NCI-H1417 treated with DMSO at 0.1 percent for 48 hours (cell line): Measurements from ENCODE around the gene PPIAL4G.
A peak's percentile ranks its signal among the peaks of the same experiment; 100 is the strongest.
"Not testable (repeated sequence)": the region's sequence is repeated elsewhere in the genome, so short reads cannot be mapped to it uniquely, and the experiment has no call there.

ENCODE experiments used
- DNase-seq: peaks from one replicate; lab custom pipeline; 2025; lab: John Stamatoyannopoulos, UW

The PPIAL4G gene

DNA sequence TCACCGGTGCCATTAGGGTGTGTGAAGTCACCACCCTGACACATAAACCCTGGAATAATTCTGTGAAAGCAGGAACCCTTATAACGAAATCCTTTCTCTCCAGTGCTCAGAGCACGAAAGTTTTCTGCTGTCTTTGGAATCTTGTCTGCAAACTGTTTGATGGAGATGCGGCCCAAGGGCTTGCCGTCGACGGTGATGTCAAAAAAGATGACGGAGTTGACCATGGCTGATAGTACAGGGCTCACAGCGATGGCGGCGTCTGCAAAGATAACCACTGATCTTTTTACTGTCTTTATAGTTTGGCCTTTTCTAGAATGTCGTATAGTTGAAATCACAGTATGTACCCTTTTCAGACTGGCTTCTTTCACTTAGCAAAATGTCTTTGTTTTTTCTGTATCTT lies at the start of gene PPIAL4G:
Gene PPIAL4G, minus strand, starts transcription at position 274 of the 400 bp plus-strand sequence. Its CDS starts 50 bp downstream, at position 224.
- DNase-seq = not testable (repeated sequence)

DNA sequence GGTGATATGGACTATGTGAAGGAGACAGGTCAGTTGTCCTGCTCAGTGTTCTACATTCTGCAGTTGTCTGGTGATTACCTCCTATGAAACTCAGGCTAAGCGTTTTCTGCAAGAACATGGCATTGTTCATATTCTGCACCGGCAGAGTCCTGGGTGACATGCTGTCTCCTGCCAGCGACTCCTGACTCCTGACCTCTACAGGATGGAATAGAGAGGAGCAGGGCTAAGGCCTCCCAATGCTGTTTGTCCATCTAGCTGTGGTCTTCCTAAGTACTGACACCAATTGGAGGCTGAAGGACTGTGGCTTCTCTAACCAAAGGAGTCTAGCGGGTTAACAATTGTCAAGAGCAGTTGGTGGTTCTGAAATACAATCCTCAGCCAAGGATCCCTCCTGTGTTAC lies 49.1 kb upstream of the PPIAL4G start:
- not testable (repeated sequence) for DNase-seq

DNA sequence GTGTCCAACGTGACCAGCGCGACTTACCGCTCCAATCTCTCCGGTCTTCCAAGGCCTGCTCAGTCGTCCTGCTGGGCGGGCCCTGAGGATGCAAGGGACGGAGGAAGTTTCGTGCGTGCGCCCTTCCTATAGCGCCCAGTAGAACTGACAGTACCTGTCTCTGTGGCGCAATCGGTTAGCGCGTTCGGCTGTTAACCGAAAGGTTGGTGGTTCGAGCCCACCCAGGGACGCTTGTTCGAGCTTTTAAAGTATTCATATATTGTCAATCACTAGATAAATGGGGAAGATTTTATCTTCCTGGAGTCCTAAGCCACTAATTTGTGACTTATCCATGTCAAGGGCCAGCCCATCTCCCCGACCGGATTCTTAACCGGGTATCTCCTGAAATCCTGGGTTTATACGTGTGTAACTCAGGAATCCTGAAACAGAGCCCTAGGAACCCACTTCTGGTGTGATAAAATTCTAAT lies 46.0 kb upstream of the PPIAL4G start:
- DNase-seq = not testable (repeated sequence)

DNA sequence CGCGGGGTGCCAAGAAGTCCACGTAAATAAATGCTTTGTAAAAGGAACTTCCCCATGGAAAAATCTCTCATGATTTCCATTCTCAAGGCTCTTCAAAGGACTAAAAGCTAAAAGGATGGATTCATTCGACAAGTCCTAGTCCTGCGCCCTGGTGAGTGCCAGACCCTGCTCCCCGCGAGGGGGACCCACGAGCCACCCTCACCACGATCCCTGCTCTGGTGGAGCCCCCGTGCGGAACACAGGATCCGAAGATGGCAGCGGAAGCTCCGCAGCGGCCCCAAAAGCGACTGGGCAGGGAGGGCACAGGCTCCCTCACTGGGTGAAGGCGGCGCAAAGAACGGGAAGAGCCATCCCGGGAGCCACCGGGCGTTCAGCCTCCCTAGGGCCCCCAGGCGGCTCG lies 45.5 kb upstream of the PPIAL4G start:
- not testable (repeated sequence) for DNase-seq

DNA sequence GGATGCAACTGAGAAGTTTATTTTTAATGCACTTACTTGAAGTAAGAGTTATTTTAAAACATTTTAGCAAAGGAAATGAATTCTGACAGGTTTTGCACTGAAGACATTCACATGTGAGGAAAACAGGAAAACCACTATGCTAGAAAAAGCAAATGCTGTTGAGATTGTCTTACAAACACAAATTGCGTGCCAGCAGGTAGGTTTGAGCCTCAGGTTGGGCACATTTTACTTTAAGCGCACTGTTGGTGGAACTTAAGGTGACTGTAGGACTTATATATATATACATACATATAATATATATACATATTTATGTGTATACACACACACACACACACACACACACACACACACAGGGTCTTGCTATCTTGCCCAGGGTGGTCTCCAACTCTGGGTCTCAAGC lies 43.5 kb upstream of the PPIAL4G start:
- DNase-seq = not testable (repeated sequence)

DNA sequence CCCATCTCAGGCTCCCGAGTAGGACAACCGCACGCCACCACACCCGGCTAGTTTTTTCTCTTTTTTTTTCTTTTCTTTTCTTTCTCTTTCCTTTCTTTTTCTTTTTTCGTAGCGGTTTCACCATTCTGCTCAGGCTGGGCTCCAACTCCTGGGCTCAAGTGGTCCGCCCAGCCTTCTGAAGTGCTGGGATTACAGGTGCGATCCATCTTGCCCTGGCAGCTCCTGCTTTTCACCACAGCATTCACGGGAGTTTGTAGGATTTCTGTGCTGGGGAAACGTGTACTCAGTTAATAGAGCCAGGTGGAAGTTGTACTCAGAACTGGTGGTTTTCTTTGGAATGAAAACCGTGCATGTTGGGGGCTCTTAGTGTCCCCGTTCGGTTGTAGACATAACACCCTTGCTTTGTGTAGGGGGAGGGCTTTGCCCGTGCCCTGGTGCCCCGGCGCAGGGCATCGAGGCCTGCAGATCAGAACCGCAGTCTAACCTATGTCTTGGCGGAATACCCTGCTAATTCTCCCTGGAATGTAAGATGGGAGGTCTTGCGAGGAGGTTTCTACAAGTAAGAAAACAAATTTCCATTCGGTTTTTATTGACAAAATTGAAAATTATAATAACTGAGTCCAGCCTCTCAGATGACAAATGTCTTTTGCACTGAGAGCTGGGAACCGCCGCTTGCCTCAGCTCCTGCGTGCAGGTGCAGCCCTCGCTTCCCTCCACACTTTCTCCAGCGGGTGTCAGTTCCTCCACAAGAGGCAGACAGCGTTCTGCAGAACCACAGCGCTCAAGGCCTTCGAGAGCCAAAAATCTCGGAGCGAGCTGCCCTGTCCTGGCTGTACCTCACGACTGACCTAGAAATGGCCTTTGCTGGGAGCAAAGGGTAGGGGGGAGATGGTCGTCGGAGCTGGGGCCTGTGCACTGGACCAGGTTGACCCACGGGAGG lies 40.4 kb upstream of the PPIAL4G start:
- DNase-seq = not testable (repeated sequence)

DNA sequence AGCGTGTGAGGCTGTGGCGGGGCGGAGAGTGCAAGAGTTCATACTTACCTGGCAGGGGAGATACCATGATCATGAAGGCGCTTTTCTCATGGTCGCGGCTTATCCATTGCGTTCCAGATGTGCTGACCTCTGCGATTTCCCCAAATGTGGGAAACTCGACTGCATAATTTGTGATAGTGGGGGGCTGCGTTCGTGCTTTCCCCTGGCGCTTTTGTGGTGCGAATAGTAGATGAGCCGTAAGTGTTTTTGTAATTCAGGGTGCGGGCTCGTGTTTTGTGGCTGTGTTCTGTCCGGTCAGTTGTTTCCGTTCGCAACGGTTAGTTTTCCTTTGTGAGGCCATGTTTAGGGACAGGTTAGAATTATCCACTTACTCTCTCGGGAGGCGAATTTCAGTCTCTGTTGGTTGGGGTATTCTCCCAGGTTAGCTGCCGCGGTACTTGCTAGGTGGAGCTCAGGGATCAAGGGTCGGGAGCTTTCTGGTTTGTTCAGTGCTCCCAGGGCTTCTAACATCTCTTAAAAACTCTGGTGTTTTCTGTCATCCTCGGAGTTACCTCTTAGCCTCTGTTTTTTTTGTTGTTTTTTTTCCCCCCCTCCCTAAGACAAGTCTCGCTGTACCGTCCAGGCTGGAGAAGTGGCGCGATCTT lies 39.6 kb upstream of the PPIAL4G start:
- peak; percentile 61 for DNase-seq

DNA sequence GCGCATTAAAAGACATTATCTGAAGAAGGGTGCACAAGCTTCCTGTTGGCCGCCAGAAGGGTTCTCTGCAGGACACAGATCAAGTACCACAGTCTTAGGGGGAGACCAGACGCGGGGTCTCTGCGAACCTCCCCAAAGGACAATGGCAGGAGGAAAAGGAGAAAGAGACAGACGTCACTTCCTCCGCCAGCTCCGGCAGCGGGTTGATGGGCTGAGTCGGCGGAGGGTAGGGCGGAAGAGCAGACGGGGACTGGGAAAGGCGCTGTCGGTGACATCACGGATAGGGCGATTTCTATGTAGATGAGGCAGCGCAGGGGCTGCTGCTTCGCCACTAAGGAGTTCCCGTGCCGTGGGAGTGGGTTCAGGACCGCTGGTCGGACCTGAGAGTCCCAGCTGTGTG lies 39.0 kb upstream of the PPIAL4G start:
- peak; percentile 23 for DNase-seq

DNA sequence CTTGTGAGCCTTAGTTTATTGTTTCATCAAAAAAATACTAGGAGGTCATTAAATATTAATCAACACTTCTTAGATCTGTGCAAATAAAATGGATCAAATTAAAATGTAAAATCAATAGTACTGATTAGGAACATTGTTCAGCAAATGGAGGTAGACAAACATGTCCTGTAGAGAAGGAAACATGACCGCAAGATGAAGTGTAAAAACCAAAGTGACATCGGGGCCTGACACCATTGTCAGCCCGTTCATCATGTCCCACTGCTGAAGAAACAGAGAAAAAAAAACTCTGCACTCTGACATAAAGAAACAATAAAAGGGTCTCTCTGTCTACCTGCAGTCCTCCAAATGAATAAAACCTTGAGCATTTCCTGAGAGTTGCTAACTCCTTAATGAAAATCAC lies 31.2 kb upstream of the PPIAL4G start:
- DNase-seq = not testable (repeated sequence)

DNA sequence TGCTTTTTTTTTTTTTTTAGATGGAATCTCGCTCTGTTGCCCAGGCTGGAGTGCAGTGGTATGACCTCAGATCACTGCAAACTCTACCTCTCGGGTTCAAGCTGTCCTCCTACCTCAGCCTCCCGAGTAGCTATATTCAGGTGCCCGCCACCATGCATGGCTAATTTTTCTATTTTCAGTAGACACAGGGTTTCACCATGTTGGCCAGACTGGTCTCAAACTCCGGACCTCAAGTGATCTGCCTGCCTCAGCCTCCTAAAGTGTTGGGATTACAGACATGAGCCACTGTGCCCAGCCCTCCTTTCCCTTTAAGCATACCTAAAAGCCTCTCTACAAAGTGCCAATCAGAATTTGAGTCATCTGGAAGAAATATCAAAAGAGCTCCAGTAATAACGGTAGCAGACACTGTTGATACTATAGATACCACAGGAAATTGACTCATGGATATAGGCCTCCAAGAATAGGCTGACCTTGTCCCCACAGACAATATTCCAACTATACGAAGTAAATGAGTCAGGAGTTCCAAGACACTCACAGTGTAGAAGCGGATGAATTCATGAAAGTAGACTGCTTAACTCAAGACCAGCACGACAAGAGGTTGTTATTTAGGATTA lies 29.6 kb upstream of the PPIAL4G start:
- not testable (repeated sequence) for DNase-seq

DNA sequence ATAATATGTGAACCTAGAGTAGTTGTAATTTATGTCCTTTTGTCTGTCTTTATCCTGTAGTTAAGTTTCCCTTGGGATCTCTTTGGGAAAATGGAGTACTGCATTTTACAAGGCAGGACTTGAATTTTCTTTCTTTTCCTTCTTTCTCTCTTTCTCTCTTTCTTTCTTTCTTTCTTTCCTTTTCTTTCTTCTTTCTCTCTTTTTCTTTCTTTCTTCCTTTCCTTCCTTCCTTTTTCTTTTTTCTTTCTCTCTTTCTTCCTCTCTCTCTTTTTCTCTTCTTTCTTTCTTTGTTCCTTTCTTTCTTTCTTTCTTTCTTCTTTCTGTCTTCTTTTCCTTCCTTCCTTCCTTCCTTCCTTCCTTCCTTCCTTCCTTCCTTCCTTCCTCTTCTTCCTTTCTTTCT lies 10.8 kb upstream of the PPIAL4G start:
- not testable (repeated sequence) for DNase-seq

DNA sequence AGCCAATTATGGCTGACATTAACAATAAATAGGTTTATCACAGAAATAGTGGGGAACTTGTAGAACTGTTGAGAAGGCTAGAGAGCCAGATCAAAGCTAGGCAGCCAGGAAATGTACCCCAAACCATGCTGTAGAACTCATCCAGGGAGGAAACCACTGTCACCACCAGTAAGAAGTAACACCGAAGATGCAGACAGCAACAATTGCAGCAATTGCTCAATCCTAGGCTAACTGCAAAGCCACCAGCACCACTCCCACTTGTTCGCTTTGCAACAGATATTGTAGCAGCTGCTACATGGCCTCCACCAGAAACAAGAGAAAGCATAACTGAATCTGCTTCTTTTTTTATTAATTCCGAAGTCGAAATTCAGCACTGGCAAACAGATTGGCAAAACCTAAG lies 2.0 kb downstream of the PPIAL4G start:
- not testable (repeated sequence) for DNase-seq

DNA sequence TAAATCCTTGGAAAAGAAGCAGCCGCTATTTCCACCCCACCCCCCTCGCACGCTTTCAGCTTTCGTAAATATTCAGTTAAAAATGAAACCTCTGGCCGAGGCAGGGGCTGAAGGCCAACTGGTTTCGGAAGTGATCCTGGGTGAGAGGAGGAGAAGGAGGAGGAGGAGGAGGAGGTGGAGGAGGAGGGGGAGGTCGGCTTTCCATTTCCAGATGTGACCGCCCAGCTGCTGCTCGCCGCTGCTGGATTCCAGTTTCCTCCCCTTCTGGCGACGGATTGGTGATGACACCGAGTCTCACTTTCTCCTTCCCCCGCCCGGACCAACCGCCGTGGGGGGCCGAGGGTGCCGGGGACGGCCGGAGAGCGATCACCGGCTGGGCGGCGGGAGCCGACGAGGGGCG lies 23.4 kb downstream of the PPIAL4G start:
- not testable (repeated sequence) for DNase-seq

DNA sequence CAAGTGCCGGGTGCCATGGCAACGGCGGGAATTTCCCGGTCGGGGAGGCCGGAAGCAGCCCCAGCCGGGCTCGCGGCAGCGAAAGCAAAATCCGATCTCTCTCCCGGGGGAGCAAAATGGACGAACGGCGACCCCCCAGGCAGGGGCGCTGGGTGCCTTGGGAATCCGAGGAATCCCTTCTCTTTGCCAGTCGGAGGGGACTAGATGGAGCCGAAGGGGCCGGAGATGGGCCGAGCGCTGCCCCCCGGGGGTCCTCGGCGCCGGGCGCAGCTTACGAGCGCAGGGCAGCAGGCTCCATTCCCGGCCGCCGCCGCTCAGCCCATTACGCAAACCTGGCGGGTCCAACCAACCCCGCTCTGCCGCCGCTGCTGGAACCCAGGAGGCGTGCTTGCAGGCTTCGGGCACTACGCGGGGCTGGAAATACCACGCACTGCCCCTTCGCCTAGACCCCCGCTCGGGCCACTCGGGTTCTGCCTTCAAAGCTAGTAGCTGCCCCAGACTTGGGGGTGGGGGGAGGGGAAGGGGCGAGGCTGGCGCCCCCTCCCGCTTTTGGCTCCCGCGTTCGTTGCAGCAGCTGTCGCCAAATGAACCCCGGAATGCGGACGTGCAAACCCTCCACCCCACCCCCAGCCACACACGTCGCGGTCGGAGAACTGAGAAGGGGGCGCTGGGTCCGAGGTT lies 24.1 kb downstream of the PPIAL4G start:
- DNase-seq = not testable (repeated sequence)

DNA sequence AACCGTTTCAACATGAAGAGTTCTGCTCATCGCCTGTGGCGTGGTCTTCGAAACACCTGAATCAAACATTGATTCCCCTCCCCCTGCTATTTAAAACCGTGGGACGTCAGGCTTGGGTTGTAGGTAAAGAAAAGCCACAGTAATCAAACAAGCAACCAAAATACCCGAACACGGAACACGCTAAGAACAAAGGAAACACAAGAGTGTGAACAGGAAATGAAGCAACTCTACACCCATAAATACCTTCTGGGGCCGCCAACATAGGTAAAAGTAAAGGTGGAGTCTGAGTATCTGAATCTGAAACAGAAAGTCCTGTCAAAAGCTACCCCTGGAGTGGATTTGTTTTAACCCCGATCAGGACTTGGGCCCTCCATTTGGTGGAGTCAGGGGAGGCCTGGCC lies 24.7 kb downstream of the PPIAL4G start:
- DNase-seq = not testable (repeated sequence)

DNA sequence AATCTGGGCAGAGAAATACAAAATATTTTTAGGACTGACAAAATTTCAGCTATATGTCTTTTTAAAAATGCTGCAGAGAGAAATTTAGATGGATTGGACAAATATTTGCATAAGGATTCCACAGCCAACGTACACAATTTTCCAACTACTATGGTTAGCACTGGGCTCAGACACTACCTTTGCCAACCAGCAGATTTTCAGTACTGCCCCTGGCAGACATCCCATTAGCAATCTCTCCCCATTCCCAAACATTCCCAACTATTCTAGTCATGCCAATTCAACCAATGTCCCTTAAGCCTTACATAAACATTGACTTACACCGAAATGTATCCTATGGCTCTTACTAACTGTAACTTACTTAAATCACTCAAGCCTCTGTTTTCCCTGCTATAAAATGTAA lies 30.3 kb downstream of the PPIAL4G start:
- not testable (repeated sequence) for DNase-seq

DNA sequence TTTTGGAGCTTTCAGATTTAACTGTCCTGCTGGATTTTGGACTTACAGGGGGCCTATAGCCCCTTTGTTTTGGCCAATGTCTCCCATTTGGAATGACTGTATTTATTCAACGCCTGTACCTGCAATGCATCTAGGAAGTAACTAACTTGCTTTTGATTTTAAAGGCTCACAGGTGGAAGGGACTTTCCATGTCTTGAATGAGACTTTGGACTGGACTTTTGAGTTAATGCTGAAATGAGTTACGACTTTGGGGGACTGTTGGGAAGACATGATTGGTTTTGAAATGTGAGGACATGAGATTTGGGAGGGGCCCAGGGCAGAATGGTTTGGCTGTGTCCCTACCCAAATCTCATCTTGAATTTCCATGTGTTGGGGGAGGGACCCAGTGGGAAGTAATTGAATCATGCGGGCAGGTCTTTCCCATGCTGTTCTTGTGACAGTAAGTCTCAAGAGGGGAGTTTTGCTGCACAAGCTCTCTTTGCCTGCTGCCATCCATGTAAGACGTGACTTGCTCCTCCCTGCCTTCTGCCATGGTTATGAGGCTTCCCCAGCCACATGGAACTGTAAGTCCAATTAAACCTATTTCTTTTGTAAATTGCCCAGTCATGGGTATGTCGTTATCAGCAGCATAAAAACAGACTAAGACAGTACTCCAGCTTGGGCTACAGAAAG lies 43.3 kb downstream of the PPIAL4G start:
- DNase-seq = not testable (repeated sequence)

DNA sequence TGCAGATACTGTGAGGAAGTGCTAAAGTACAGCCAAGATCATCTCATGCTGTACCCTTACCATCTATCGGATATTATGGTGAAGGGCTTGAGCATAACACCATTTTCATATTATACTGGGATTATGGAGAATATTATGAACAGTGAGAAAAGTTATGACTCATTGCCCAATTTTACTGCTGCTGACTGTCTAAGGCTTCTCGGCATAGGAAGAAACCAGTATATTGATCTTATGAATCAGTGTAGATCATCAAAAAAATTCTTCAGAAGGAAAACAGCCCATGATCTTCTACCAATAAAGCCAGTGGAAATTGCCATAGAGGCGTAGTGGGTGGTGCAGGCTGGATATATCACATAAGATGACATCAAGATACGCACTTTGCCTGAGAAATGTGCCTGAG lies 47.7 kb downstream of the PPIAL4G start:
- no peak for DNase-seq

DNA sequence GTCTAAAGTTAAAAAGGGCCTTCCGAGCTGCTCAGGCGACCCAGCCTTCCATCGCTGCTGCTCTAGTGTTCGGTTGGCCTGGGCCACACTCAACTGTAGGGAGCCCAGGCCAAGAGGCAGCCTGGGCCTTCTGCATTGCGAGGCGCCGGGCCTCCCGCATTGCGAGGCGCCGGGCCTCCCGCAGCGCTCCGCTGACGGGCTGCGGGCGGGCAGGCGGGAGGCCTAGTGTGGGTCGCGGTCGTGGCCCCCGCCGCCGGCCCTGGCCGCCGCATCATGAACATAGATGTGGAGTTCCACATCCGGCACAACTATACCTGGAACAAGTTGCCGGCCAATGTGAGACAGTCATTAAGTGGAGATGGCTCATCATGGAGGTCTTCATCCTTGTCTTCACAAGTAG lies 48.3 kb downstream of the PPIAL4G start:
- DNase-seq = no peak

DNA sequence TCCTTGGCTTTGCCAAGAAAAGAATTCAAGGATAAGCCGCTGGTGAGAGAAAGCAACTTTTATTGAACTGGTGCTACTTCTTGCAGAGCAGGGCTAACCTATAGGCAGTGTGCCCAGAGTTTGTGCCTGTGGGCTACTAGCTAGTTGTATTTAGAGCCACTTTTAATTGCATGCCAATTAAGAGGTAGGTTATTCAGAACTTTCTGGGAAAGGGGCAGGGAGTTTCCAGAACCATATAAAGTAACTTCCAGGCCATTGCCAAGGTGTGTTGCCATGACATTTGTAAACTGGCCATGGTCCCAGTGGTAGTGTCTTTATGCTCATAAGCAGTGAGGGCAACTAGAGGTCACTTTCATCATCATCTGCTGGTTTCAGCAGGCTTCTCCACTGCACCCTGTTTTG lies 50.2 kb downstream of the PPIAL4G start:
- not testable (repeated sequence) for DNase-seq
